H54 (cell line): ENCODE results near the gene CDH1.
"Not testable (repeated sequence)": the region's sequence is repeated elsewhere in the genome, so short reads cannot be mapped to it uniquely, and the experiment has no call there.

Experiments used
- DNase-seq: peaks from one replicate; pipeline ENCODE4 v3.0.0; 2011; ENCODE audit warnings: low spot score, mixed read lengths; ENCODE audit not compliant: insufficient read length
- FAIRE-seq: peaks from 3 replicates; lab custom pipeline; 2011; peaks lifted over from hg19 to GRCh38; lab: Jason Lieb, UNC
- POLR2A ChIP-seq: IDR thresholded peaks from 2 replicates; pipeline ENCODE4 v1.6.1; 2011; ENCODE audit warnings: low read depth, mild to moderate bottlenecking, low read length

CDH1 gene

DNA sequence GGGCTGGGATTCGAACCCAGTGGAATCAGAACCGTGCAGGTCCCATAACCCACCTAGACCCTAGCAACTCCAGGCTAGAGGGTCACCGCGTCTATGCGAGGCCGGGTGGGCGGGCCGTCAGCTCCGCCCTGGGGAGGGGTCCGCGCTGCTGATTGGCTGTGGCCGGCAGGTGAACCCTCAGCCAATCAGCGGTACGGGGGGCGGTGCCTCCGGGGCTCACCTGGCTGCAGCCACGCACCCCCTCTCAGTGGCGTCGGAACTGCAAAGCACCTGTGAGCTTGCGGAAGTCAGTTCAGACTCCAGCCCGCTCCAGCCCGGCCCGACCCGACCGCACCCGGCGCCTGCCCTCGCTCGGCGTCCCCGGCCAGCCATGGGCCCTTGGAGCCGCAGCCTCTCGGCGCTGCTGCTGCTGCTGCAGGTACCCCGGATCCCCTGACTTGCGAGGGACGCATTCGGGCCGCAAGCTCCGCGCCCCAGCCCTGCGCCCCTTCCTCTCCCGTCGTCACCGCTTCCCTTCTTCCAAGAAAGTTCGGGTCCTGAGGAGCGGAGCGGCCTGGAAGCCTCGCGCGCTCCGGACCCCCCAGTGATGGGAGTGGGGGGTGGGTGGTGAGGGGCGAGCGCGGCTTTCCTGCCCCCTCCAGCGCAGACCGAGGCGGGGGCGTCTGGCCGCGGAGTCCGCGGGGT is at the start of gene CDH1:
TSS of gene CDH1 (plus strand) at position 247 of the 684 bp plus-strand sequence. CDS start at position 371, 124 bp downstream.
- DNase-seq: no peak
- FAIRE-seq: no peak
- no peak for TF ChIP-seq POLR2A

- FAIRE-seq (no peak), DNase-seq (no peak)
- TF ChIP-seq POLR2A: no peak
Measured at GRCh38 chr16:68689921-68690320, 47.2 kb upstream of the CDH1 start.

GRCh38 chr16:68695575-68695974 is 41.5 kb upstream of the CDH1 start:
- DNase-seq (no peak), FAIRE-seq (no peak)
- TF ChIP-seq POLR2A: no peak

DNA sequence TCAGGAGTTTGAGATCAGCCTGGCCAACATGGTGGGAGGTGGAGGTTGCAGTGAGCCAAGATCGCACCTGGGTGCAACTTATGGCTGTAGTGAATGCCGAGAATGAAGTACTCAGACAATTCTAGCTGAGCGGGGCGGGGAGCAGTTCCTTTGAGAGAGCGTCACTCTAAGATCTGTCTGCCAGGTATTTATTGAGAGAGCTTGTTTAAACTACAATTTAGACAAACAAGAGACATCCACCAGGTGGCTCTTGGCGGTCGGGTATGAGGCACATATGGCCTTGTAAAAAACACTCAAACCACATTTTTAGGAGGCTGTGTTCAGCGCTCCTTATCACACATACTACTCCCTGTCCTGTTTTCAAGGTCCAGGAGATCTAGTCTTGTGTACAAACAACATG is 40.6 kb upstream of the CDH1 start:
- TF ChIP-seq POLR2A: no peak
- DNase-seq: no peak
- no peak for FAIRE-seq

DNA sequence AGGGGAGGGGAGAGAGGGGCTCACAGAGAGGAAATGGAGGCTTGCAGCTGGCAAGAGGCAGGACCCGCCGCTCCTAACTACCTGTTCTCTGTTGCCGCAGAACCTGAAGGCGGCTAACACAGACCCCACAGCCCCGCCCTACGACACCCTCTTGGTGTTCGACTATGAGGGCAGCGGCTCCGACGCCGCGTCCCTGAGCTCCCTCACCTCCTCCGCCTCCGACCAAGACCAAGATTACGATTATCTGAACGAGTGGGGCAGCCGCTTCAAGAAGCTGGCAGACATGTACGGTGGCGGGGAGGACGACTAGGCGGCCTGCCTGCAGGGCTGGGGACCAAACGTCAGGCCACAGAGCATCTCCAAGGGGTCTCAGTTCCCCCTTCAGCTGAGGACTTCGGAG is 39.0 kb upstream of the CDH1 start:
- FAIRE-seq: no peak
- no peak for DNase-seq
- no peak for TF ChIP-seq POLR2A

- no peak for FAIRE-seq
- TF ChIP-seq POLR2A: no peak
- DNase-seq: no peak
Measured at GRCh38 chr16:68700120-68700519, 37.0 kb upstream of the CDH1 start.

GRCh38 chr16:68700831-68701230 is 36.3 kb upstream of the CDH1 start:
- no peak for FAIRE-seq
- DNase-seq: no peak
- no peak for TF ChIP-seq POLR2A

DNA sequence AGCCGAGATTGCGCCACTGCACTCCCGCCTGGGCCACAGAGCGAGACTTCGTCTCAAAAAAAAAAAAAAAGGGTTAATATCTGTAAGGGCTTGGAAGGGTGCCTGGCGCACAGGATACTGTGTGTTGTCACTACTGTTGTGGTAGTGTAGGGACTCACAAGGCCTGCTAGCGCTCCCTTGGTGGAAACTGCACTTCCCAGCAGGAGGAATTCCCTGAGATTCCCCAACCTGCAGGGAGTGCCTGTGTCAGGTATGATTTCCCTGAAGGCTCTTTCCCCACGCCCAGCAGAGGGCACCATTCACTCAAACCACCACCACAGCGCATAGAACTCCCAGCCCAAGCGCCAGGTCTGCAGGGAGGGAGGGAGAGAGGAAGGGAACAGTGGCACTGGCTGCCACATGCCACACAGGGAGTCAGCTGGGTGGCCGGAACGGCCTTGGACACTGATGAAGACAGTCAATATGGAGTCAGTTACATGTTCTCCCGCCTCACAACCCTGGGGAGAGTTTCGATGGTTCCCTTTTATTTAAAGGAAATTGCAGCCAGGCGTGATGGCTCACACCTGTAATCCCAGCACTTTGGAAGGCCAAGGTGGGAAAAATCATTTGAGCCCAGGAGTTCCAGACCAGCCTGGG is 32.7 kb upstream of the CDH1 start:
- DNase-seq: peak; percentile 75
- FAIRE-seq: no peak

GRCh38 chr16:68707340-68708152 is 29.5 kb upstream of the CDH1 start:
- no peak for TF ChIP-seq POLR2A
- DNase-seq (peak; percentile 91), FAIRE-seq (peak; percentile 55)

More for the DNA sequence above, 32.7 kb upstream of the CDH1 start:
- TF ChIP-seq POLR2A: no peak

DNA sequence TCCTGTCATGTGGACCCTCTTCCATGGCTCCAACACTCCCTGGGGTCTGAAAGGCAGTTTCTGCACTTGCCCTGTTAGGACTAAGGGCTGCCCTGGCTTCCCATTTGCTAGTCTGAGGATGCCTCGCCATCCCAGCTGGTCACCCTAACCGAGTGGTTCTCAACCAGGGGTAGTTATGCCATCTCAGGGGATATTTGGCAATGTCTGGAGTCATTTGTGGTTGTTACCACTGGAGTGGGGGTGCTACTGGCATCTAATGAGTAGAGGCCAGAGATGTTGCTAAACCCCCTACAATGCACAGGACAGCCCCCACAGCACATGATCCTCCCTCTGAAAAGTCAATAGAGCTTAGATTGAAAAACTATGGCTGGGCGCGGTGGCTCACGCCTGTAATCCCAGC is 26.9 kb upstream of the CDH1 start:
- TF ChIP-seq POLR2A: no peak
- FAIRE-seq: no peak
- DNase-seq: no peak

DNA sequence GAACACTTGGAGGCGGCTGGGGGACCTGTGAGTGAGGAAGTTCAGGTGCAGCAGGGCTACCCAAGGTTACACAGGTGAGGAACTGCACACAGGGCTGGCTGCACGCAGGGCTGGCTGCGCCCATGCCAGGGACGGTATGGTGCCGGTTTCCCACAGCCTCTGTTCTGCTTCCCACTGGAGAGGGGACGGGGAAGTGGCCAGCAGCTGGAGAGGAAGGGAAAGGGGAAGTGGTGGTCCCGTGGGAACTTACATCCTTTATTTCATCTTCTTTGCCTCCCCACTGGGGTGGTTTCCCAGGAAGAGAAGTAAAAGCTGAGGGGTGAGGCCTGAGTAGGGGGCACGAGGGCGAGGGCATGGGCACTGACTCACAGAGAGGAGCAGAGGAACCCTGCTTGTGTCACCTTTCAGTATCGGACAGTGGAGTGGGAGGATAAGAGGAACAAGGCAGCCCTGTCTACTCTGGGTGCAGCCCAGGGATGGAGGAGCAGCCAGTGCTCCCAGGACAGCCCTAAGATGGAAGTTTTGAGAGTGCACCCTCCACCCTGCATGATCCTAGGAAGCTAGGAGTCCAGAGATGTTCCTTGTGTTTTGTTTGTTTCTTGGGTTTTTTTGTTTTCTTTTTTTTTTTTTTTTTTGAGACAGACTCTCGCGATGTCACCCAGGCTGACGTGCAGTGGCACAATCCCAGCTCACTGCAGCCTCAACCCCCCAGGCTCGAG is 25.5 kb upstream of the CDH1 start:
- FAIRE-seq (no peak), DNase-seq (no peak)
- TF ChIP-seq POLR2A: no peak

GRCh38 chr16:68713361-68713760 is 23.7 kb upstream of the CDH1 start:
- TF ChIP-seq POLR2A: no peak
- no peak for DNase-seq
- no peak for FAIRE-seq

DNA sequence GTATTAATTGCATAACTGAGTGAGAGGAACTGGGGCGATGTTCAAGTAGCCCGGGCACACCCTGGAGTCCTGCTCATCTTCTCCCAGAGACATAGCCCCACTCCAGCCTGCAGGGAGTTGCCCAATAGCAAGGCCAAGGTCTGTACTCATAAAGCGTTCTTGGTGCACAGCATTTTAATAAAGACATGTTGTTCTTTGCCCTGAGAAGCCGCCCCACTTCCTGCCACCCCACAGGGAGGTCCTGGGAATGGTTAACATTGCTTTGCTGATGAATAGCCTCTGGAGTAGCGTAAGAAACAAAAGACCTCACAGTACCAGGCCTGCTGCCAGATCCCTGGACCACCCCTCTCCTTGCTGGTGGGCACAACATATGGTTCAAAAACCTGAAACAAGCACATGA is 21.6 kb upstream of the CDH1 start:
- DNase-seq (no peak), FAIRE-seq (no peak)
- no peak for TF ChIP-seq POLR2A

- FAIRE-seq, DNase-seq: not testable (repeated sequence)
Measured at GRCh38 chr16:68716516-68716915, 20.6 kb upstream of the CDH1 start.
